ENCODE results near the gene WBP2NL. TPM values are rescaled to one million over a fixed set of nuclear protein-coding genes. Genes with fewer than 3 reads are reported as not detected.

The WBP2NL gene
- total and polyA plus RNA-seq, 4 donors: 0.12 to 0.50 (median 0.25) TPM

DNA sequence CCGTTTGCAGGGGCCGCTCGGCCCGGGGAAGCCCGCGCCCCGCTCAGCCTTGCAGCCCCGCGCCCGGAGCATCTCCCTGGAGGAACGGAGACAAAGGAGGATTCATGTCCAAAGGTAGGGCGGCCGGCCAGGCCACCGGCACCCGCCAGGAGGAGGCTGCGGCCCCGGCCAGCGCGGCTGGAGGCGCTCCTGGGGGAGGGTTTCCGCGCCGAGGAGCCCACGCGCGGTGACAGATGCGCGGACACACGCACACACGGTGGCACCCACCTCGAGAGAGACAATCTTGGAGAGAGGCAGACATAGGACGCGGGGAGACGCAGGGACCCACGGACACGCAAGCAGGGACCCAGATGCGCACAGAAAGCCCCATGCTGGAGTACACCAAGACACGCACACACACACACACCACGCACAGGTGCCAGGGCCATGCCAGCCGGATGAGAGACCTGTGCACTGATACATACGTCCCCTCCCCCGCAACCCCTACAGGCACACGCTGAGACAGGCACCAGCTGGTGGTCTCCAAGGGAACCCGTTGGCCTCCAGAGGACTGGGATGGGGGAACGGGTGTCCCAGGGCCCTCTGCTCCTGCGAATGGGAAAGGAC lies 21.5 kb upstream of the WBP2NL start:
- peaks cover 5 to 6% (median 6%) of the 10 kb centered on the region in 4 donors for H3K4me1 ChIP-seq (ENCODE audit: control insufficient read depth in 4 of 4, insufficient read depth in 4 of 4, low read length in 3 of 4)
- WGBS: 6% methylated on average over 46 of the region's 46 CpGs
- DNase-seq (ENCODE audit: low spot score): no peak
- H3K36me3 ChIP-seq (ENCODE audit: control insufficient read depth in 4 of 4, insufficient read depth in 3 of 4, low read depth in 1 of 4, low read length in 3 of 4): no peaks in the 10 kb centered on the region
- H3K27ac ChIP-seq (ENCODE audit: low read depth in 1 of 2, low read length in 2 of 2): no peak overlapping the region
- TF ChIP-seq FOXA1 (IDR thresholded peaks at IDR 0.05): no peak
- TF ChIP-seq FOXA2 (IDR thresholded peaks at IDR 0.05): no peak
- TF ChIP-seq YY1 (IDR thresholded peaks at IDR 0.05): no peak
- TF ChIP-seq EGR1 (IDR thresholded peaks at IDR 0.05; ENCODE audit: low read depth in 2 of 2): no peak
- no peak for TF ChIP-seq JUND (IDR thresholded peaks at IDR 0.05)
- no peak for TF ChIP-seq RAD21 (IDR thresholded peaks at IDR 0.05)
- TF ChIP-seq, protein P1, sequence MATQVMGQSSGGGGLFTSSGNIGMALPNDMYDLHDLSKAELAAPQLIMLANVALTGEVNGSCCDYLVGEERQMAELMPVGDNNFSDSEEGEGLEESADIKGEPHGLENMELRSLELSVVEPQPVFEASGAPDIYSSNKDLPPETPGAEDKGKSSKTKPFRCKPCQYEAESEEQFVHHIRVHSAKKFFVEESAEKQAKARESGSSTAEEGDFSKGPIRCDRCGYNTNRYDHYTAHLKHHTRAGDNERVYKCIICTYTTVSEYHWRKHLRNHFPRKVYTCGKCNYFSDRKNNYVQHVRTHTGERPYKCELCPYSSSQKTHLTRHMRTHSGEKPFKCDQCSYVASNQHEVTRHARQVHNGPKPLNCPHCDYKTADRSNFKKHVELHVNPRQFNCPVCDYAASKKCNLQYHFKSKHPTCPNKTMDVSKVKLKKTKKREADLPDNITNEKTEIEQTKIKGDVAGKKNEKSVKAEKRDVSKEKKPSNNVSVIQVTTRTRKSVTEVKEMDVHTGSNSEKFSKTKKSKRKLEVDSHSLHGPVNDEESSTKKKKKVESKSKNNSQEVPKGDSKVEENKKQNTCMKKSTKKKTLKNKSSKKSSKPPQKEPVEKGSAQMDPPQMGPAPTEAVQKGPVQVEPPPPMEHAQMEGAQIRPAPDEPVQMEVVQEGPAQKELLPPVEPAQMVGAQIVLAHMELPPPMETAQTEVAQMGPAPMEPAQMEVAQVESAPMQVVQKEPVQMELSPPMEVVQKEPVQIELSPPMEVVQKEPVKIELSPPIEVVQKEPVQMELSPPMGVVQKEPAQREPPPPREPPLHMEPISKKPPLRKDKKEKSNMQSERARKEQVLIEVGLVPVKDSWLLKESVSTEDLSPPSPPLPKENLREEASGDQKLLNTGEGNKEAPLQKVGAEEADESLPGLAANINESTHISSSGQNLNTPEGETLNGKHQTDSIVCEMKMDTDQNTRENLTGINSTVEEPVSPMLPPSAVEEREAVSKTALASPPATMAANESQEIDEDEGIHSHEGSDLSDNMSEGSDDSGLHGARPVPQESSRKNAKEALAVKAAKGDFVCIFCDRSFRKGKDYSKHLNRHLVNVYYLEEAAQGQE (IDR thresholded peaks at IDR 0.05): no peak
- no peak for TF ChIP-seq RXRA (IDR thresholded peaks at IDR 0.05)
- no peak for TF ChIP-seq SP1 (IDR thresholded peaks at IDR 0.05)
- TF ChIP-seq TAF1 (conservative IDR thresholded peaks at IDR 0.05): no peak
- TF ChIP-seq, protein P2, sequence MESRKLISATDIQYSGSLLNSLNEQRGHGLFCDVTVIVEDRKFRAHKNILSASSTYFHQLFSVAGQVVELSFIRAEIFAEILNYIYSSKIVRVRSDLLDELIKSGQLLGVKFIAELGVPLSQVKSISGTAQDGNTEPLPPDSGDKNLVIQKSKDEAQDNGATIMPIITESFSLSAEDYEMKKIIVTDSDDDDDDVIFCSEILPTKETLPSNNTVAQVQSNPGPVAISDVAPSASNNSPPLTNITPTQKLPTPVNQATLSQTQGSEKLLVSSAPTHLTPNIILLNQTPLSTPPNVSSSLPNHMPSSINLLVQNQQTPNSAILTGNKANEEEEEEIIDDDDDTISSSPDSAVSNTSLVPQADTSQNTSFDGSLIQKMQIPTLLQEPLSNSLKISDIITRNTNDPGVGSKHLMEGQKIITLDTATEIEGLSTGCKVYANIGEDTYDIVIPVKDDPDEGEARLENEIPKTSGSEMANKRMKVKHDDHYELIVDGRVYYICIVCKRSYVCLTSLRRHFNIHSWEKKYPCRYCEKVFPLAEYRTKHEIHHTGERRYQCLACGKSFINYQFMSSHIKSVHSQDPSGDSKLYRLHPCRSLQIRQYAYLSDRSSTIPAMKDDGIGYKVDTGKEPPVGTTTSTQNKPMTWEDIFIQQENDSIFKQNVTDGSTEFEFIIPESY (IDR thresholded peaks at IDR 0.05): no peak
- no peak overlapping the region for H3K9ac ChIP-seq (ENCODE audit: low read depth in 1 of 2, low read length in 2 of 2)
- H3K9me3 ChIP-seq (ENCODE audit: control insufficient read depth in 4 of 4, low read length in 3 of 4): no peaks in the 10 kb centered on the region
- H3K4me3 ChIP-seq (ENCODE audit: low read depth in 1 of 3, low read length in 3 of 3): peak overlapping the region in 1 of 3 donors; percentile 55
- no peaks in the 10 kb centered on the region for H3K27me3 ChIP-seq (ENCODE audit: control insufficient read depth in 4 of 4, insufficient read depth in 4 of 4, low read length in 3 of 4)

DNA sequence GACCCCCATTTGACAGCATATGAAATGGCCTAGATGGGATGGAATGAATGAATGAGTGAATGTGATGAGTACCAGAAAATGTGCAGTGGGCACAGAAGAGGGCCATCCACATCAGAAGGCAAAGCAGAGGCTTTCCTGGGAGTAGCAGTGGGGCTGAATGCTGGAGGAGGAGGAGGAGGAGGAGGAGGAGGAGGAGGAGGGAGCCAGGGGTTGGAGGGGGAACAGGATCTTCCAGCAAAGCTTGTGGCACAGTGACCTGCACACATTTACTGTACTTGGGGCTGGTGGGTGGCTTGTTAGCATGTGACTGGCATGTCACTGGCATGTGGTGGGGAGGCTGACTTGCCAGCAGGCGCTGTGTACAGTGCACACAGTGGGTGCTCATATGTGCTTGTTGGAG lies 19.9 kb upstream of the WBP2NL start:
- DNase-seq (ENCODE audit: low spot score): no peak
- H3K9me3 ChIP-seq (ENCODE audit: control insufficient read depth in 4 of 4, low read length in 3 of 4): no peaks in the 10 kb centered on the region
- TF ChIP-seq, protein P3, sequence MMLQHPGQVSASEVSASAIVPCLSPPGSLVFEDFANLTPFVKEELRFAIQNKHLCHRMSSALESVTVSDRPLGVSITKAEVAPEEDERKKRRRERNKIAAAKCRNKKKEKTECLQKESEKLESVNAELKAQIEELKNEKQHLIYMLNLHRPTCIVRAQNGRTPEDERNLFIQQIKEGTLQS (IDR thresholded peaks at IDR 0.05): no peak
- TF ChIP-seq JUND (IDR thresholded peaks at IDR 0.05): no peak
- no peak for TF ChIP-seq HNF4A (conservative IDR thresholded peaks at IDR 0.05)
- TF ChIP-seq, protein P1 (IDR thresholded peaks at IDR 0.05): no peak
- TF ChIP-seq, protein P4, sequence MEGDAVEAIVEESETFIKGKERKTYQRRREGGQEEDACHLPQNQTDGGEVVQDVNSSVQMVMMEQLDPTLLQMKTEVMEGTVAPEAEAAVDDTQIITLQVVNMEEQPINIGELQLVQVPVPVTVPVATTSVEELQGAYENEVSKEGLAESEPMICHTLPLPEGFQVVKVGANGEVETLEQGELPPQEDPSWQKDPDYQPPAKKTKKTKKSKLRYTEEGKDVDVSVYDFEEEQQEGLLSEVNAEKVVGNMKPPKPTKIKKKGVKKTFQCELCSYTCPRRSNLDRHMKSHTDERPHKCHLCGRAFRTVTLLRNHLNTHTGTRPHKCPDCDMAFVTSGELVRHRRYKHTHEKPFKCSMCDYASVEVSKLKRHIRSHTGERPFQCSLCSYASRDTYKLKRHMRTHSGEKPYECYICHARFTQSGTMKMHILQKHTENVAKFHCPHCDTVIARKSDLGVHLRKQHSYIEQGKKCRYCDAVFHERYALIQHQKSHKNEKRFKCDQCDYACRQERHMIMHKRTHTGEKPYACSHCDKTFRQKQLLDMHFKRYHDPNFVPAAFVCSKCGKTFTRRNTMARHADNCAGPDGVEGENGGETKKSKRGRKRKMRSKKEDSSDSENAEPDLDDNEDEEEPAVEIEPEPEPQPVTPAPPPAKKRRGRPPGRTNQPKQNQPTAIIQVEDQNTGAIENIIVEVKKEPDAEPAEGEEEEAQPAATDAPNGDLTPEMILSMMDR (IDR thresholded peaks at IDR 0.05; ENCODE audit: low read depth, low read length, missing input control): no peak
- no peak for TF ChIP-seq NR2F2 (IDR thresholded peaks at IDR 0.05)
- TF ChIP-seq, protein P5, sequence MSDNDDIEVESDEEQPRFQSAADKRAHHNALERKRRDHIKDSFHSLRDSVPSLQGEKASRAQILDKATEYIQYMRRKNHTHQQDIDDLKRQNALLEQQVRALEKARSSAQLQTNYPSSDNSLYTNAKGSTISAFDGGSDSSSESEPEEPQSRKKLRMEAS (IDR thresholded peaks at IDR 0.05): no peak
- TF ChIP-seq, protein P2 (IDR thresholded peaks at IDR 0.05): no peak
- TF ChIP-seq EGR1 (IDR thresholded peaks at IDR 0.05; ENCODE audit: low read depth in 2 of 2): no peak
- TF ChIP-seq SP1 (IDR thresholded peaks at IDR 0.05): no peak
- no peak for TF ChIP-seq RAD21 (IDR thresholded peaks at IDR 0.05)
- H3K27ac ChIP-seq (ENCODE audit: low read depth in 1 of 2, low read length in 2 of 2): no peak overlapping the region
- H3K4me1 ChIP-seq (ENCODE audit: control insufficient read depth in 4 of 4, insufficient read depth in 4 of 4, low read length in 3 of 4): peaks cover 5 to 6% (median 6%) of the 10 kb centered on the region in 4 donors
- H3K4me3 ChIP-seq (ENCODE audit: low read depth in 1 of 3, low read length in 3 of 3): no peak overlapping the region
- H3K9ac ChIP-seq (ENCODE audit: low read depth in 1 of 2, low read length in 2 of 2): no peak overlapping the region
- no peaks in the 10 kb centered on the region for H3K27me3 ChIP-seq (ENCODE audit: control insufficient read depth in 4 of 4, insufficient read depth in 4 of 4, low read length in 3 of 4)
- no peaks in the 10 kb centered on the region for H3K36me3 ChIP-seq (ENCODE audit: control insufficient read depth in 4 of 4, insufficient read depth in 3 of 4, low read depth in 1 of 4, low read length in 3 of 4)
- 98% methylated on average over 1 of the region's 1 CpG for WGBS

Data from liver (tissue), 9 donors.